Measurements from ENCODE around the gene EVA1A.

DNA sequence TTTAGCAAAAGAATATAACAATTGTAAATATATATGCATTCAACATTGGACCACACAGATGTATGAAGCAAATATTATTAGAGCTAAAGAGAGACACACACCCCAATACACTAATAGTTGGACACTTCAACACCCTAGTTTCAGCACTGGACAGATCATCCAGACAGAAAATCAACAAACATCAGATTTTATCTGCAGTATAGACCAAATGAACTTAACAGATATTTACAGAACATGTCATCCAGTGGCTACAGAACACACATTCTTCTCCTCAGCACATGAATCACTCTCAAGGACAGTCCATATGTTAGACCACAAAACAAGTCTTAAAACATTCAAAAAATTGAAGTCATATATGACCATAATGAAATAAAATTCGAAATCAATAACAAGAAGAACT is 22.1 kb upstream of the EVA1A start:
- TF ChIP-seq EZH2phosphoT487 (IDR thresholded peaks at IDR 0.05; ENCODE audit: insufficient read depth, low read depth) (no peak), EZH2 (IDR thresholded peaks at IDR 0.05; ENCODE audit: insufficient read depth, poor library complexity, severe bottlenecking) (no peak)

Measured in GM23248 (cell line).